ENCODE measurements around the gene GSTM5. TPM values are rescaled to one million over a fixed set of nuclear protein-coding genes. Genes with fewer than 3 reads are reported as not detected.
A peak's percentile ranks its signal among the peaks of the same experiment; 100 is the strongest.

The GSTM5 gene
- total RNA-seq, 1 donor from 2014 or later, result not detected

DNA sequence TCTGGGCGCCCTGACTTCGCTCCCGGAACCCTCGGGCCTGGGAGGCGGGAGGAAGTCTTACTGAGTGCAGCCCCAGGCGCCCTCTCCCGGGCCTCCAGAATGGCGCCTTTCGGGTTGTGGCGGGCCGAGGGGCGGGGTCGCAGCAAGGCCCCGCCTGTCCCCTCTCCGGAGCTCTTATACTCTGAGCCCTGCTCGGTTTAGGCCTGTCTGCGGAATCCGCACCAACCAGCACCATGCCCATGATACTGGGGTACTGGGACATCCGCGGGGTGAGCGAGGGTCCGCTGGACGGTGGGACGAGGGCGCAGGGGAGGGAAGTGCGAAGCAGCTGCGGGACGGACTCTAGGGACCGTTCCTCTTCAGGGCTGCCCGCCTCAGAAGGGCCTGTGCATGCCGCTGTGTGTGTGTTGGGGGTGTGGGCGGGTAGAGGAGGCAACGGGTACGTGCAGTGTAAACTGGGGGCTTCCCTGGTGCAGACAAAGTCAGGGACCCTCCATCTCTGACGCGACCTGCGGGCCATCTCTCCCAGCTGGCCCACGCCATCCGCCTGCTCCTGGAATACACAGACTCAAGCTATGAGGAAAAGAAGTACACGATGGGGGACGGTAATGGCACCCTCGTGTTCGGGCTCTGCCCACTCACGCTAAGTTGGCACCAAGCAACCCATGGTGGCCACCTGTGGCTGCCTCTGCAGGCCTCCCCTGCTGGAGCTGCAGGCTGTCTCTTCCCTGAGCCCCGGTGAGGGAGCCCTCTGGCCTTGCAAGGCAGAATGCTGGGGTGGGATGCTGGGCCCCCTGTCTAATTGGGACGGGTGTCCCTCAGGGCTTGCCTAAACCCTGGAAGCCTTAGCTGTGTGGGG, 24.2 kb upstream of the GSTM5 start, which contains the start of gene GSTM1:
Gene GSTM1 (plus strand): TSS at position 177 of the 859 bp plus-strand sequence. CDS start 57 bp downstream, at position 234.
- TF ChIP-seq CTCF (IDR thresholded peaks at IDR 0.05; ENCODE audit: insufficient read depth, low read depth, low read length), result no peak
- TF ChIP-seq EZH2 (IDR thresholded peaks at IDR 0.05; ENCODE audit: insufficient read depth, low read length), result no peak
- peak within 1 kb of the TSS; percentile 63 for H3K27ac ChIP-seq (ENCODE audit: low read depth, low read length)
- DNase-seq (ENCODE audit: low read depth) (no peak), FAIRE-seq (no peak)
- peak within 1 kb of the TSS; percentile 74 for H3K4me3 ChIP-seq (ENCODE audit: insufficient read depth, low read depth, low read length)
- Mint-ChIP-seq H3K9me3 (ENCODE audit: unreplicated experiment) (no peaks in the 10 kb centered on the region), H3K27me3 (ENCODE audit: low read depth, unreplicated experiment) (no peaks in the 10 kb centered on the region), H3K4me3 (ENCODE audit: unreplicated experiment) (no peak within 1 kb of the TSS), H3K36me3 (ENCODE audit: low read depth, unreplicated experiment) (no peaks in the 10 kb centered on the region), H3K27ac (ENCODE audit: unreplicated experiment) (no peak within 1 kb of the TSS), H3K4me1 (ENCODE audit: low read depth, unreplicated experiment) (no peaks in the 10 kb centered on the region)
- peaks cover 10% of the 10 kb centered on the region for H3K4me1 ChIP-seq (ENCODE audit: insufficient read depth, low read length)
- H4K20me1 ChIP-seq (ENCODE audit: insufficient read depth, low read length), result no peaks in the 10 kb centered on the region
- H3K36me3 ChIP-seq (ENCODE audit: insufficient read depth, low read length), result no peaks in the 10 kb centered on the region
- H3K9ac ChIP-seq (ENCODE audit: low read length), result peak within 1 kb of the TSS; percentile 90
- peak within 1 kb of the TSS; percentile 100 for H2AFZ ChIP-seq (ENCODE audit: low read depth, low read length)
- H3K27me3 ChIP-seq (ENCODE audit: insufficient read depth, low read length), result no peaks in the 10 kb centered on the region
- H3K4me2 ChIP-seq (ENCODE audit: low read length), result peak within 1 kb of the TSS; percentile 99
- H3K9me3 ChIP-seq (ENCODE audit: insufficient read depth, low read depth, low read length), result no peaks in the 10 kb centered on the region
- no peaks in the 10 kb centered on the region for H3K79me2 ChIP-seq (ENCODE audit: insufficient read depth, low read length)

- TF ChIP-seq EZH2 (IDR thresholded peaks at IDR 0.05; ENCODE audit: insufficient read depth, low read length) (no peak), CTCF (IDR thresholded peaks at IDR 0.05; ENCODE audit: insufficient read depth, low read depth, low read length) (no peak)
- no peaks in the 10 kb centered on the region for H4K20me1 ChIP-seq (ENCODE audit: insufficient read depth, low read length)
- no peak overlapping the region for H2AFZ ChIP-seq (ENCODE audit: low read depth, low read length)
- peaks cover 10% of the 10 kb centered on the region for H3K4me1 ChIP-seq (ENCODE audit: insufficient read depth, low read length)
- DNase-seq (ENCODE audit: low read depth), result no peak
- no peak for FAIRE-seq
- no peaks in the 10 kb centered on the region for H3K9me3 Mint-ChIP-seq (ENCODE audit: unreplicated experiment)
- no peaks in the 10 kb centered on the region for H3K36me3 Mint-ChIP-seq (ENCODE audit: low read depth, unreplicated experiment)
- H3K27me3 ChIP-seq (ENCODE audit: insufficient read depth, low read length), result no peaks in the 10 kb centered on the region
- no peaks in the 10 kb centered on the region for H3K79me2 ChIP-seq (ENCODE audit: insufficient read depth, low read length)
- H3K4me3 ChIP-seq (ENCODE audit: insufficient read depth, low read depth, low read length), result no peak overlapping the region
- H3K9me3 ChIP-seq (ENCODE audit: insufficient read depth, low read depth, low read length), result no peaks in the 10 kb centered on the region
- H3K4me1 Mint-ChIP-seq (ENCODE audit: low read depth, unreplicated experiment), result no peaks in the 10 kb centered on the region
- no peak overlapping the region for H3K27ac Mint-ChIP-seq (ENCODE audit: unreplicated experiment)
- H3K4me3 Mint-ChIP-seq (ENCODE audit: unreplicated experiment), result no peak overlapping the region
- H3K9ac ChIP-seq (ENCODE audit: low read length), result no peak overlapping the region
- H3K4me2 ChIP-seq (ENCODE audit: low read length), result no peak overlapping the region
- no peaks in the 10 kb centered on the region for H3K36me3 ChIP-seq (ENCODE audit: insufficient read depth, low read length)
- H3K27ac ChIP-seq (ENCODE audit: low read depth, low read length), result no peak overlapping the region
- H3K27me3 Mint-ChIP-seq (ENCODE audit: low read depth, unreplicated experiment), result no peaks in the 10 kb centered on the region
Observed at GRCh38 chr1:109689844-109690405, 22.1 kb upstream of the GSTM5 start.
